Renal cortical epithelial cell (primary cell): ENCODE measurements around the gene TDRD6. TPM values are rescaled to one million over a fixed set of nuclear protein-coding genes. Genes with fewer than 3 reads are reported as not detected.
"Not testable (repeated sequence)": the region's sequence is repeated elsewhere in the genome, so short reads cannot be mapped to it uniquely, and the experiment has no call there.

Source experiments
- DNase-seq: peaks from one replicate; pipeline ENCODE4 v3.0.0-alpha.2; 2011; ENCODE audit warnings: low read depth
- total RNA-seq: library from RNA; depleted of rRNA; stranded (reverse); fragments of >200 nt; gene quantifications from 2 replicates; pipeline ENCODE4 v1.2.3, GENCODE V29; 2014

The TDRD6 gene
- under 0.01 and 0.35 TPM in 2 replicates for total RNA-seq

DNA sequence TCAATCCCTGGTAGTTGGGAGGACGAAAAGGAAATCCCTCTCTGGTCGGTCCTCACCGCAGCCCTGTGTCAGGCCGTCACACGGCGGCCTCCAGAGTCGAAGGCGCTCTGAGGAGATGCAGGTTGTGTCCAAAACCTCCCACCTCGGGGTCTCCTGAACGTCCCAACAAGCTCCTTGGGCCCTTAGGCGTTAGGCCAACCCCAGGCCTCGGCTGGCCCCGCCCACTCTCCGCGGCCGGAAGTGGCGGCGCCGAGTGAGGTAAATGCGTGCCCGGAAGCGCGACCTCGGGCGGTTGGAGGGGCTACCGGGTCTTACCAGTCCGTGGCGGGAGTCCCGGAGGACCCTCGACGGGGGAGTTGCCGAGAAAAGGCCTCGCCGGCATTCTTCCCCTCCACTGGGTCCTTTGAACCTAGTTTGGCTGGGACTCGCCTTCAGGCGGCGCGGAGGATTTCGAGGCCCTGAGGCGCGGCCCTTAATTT is at the start of gene TDRD6:
Gene TDRD6, plus strand, starts transcription at position 267 of the 479 bp plus-strand sequence. CDS start 244 bp downstream, outside the sequence.
- no peak for DNase-seq

DNA sequence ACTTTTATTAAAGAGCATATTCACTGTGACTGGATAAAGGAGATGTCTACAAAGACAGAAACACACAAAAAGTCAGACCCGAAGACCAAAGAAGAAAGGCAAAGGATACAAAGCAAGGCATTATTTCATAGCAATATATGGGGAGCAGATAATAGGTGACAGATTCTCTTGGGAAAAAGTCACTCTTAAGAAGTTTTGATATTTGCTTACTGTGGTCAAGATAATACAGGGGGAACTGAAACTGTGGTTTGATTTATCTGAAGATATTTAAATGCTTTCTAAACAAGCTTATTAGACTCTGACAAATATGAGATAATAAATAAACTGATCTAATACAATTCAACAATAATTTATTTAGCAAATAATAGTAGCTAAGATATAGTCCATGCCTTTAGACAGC is 49.8 kb upstream of the TDRD6 start:
- DNase-seq, result no peak

DNA sequence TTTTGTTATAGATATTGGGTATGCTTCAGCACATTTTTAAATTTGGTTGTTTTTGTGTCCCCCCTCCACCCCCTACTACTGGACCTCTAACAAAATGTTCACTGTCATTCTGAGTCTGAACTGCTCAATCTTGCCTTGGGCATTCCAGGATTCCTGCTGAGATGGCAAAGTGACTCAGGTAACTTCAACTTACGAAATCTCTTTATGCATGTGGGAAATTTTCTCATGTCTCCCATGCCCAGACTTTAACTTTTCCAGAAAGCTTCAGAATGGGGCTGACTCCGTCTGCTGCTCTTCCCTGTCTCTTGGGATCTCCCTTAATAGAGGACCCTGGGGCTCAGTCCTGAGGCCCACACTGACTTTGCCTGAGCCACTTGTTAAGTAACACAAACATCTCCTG is 49.0 kb upstream of the TDRD6 start:
- DNase-seq, result peak; percentile 53

DNA sequence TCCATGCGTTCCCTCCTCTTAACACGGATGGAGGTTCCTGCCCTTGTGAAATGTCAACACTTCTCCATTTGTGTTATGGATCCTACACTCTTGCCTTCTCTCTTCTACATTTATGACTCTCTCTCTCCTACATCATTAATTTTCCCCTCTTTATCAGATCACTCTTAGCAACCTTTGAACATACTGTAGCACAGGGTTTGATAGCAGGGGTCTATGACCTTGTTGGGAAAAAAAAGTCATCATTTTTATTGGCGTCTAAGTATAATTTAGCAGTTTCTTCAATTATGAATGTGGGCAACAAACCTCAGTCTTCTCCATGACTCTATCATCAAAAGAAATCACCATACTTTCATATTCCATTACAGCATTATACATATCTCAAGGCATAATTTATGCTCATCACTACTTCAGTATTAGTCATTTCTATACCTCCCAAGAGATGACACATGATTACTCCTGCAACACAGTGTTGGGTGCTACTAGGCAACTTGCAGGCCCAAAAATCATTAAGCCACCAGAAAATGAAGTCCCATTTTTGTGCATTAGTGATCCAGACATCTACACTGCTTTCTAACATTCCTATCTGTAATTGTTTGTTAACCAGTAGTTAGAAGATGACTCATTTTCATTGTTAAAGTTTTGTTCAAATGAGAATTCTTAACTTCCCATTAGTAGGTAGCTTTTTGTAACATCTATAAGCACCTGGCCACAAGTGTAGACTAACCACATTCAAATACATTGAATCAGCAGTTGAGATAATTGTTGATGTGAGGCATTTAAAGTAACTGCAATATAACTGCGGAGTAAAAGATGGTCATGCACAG is 44.5 kb upstream of the TDRD6 start:
- DNase-seq, result peak; percentile 83

DNA sequence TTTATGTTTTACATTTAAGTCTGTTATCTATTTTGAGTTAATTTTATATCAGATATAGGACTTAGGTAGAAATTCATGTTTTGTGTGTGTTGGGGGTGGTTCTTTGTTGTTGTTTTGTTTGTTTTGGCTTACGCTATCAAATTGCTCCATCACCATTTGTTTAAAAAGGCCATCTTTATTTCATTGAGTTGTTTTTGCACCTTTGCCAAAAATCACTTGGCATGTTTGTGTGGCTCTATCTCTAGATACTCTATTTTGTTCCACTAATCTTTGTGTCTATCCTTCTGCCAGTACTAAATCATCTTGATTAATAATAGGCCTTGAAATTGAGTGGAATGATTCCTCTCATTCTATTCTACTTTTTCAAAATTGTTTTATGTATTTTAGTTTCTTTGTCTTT is 42.4 kb upstream of the TDRD6 start:
- no peak for DNase-seq

GRCh38 chr6:46648108-46648507 is 39.6 kb upstream of the TDRD6 start:
- DNase-seq, result not testable (repeated sequence)

GRCh38 chr6:46648869-46649492 is 38.7 kb upstream of the TDRD6 start:
- peak; percentile 25 for DNase-seq

DNA sequence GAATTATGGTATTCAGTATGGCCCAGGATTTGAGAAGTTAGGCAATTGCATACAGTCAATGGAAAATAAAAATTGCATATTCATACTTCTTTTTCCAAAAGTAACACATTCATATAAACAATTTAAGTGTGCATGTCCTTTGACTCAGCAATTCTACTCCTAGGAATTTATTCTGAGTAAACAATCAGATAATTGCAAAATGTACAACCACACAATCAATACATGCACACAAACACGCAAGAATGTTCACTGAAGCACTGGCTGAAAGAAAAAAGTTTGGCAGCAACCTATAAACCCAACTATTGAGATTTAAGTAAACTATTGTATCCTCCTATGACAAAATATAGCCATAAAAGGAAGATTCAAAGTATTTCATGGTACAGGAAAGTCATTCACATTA is 36.7 kb upstream of the TDRD6 start:
- peak; percentile 23 for DNase-seq

- DNase-seq, result peak; percentile 8
Measured at GRCh38 chr6:46651816-46652215, 35.9 kb upstream of the TDRD6 start.

- no peak for DNase-seq
Measured at GRCh38 chr6:46652232-46652602, 35.5 kb upstream of the TDRD6 start.

DNA sequence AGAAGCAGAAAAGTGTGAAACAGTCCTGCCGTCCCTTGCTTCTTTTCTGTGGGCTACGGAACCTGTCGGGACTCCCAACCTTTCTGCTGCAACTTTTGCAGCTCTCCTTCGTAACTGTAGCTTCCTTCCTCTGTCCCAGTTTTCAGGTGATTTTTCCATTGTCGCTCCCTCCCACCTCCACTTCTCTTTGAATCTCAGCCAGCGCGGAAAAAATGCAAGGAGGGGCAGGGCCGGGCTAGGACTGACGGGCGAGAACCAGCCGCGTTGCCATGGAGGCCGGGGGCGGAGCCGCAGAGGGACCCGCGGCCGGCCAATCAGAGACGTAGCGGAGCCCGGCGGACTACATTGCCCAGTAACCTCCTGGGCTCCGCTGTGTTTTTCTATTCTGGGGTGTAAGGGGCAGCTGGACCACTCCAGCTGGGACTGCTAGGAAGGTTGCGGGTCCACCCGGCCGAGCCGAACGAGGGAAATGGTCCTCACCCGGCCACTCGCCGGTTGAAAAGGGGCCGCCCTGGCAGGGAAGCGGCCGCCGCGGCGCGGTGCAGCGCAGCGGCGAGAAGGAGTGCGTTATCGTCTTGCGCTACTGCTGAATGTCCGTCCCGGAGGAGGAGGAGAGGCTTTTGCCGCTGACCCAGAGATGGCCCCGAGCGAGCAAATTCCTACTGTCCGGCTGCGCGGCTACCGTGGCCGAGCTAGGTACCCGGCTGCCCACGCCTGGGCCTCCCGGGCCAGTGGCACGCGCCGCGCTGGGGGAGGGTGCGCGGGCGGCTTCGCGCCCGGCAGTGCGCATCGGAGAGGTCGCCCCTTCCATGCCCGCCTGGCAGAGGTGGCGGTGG is 34.9 kb upstream of the TDRD6 start, which contains the start of the genes CYP39A1 and SLC25A27:
Gene CYP39A1, minus strand, starts transcription at position 216 of the 836 bp plus-strand sequence. CDS start 236 bp downstream, outside the sequence.
Gene SLC25A27, plus strand, starts transcription at position 373 of the 836 bp plus-strand sequence. Its CDS starts 218 bp downstream, at position 591.
- DNase-seq, result peak; percentile 78

DNA sequence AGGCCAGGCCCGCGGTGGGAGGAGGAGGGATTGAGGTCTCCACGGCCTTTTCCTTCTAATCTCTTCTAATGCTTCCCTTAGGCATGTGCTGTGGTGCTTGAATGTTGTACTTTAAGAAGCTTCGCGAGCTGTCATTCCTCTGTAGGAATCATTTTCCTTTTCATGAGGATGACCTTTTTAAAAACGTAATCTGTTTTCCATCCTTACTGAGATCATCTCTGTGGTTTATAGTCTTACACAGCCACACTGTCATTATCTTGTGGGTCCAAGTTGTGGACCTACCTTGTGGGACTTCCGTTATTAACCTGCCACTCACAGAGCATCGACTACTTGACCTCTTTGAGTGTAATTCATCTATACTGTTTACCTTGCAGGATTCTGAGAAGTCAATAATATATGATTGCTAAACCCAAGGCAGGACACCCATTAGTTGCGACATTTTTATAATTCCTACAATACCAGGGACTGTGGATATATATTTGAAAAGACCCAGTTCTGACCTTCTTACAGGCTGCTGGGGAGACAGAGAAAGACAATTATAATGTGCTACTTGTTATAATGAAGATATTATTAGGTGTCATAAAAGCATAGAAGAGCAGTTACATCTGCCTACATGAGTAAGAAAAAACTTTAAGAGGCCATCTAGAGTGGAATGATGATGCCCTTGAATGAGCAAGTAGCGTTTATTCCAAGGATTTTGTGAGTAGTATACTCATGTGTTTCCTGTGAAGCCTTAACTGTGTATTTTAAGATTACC is 34.1 kb upstream of the TDRD6 start:
- no peak for DNase-seq

GRCh38 chr6:46655803-46656202 is 31.9 kb upstream of the TDRD6 start:
- no peak for DNase-seq

- no peak for DNase-seq
Measured at GRCh38 chr6:46657642-46658041, 30.0 kb upstream of the TDRD6 start.

GRCh38 chr6:46661483-46661882 is 26.2 kb upstream of the TDRD6 start:
- no peak for DNase-seq

- no peak for DNase-seq
Measured at GRCh38 chr6:46667377-46667776, 20.3 kb upstream of the TDRD6 start.

- DNase-seq, result no peak
Measured at GRCh38 chr6:46674410-46674809, 13.3 kb upstream of the TDRD6 start.

DNA sequence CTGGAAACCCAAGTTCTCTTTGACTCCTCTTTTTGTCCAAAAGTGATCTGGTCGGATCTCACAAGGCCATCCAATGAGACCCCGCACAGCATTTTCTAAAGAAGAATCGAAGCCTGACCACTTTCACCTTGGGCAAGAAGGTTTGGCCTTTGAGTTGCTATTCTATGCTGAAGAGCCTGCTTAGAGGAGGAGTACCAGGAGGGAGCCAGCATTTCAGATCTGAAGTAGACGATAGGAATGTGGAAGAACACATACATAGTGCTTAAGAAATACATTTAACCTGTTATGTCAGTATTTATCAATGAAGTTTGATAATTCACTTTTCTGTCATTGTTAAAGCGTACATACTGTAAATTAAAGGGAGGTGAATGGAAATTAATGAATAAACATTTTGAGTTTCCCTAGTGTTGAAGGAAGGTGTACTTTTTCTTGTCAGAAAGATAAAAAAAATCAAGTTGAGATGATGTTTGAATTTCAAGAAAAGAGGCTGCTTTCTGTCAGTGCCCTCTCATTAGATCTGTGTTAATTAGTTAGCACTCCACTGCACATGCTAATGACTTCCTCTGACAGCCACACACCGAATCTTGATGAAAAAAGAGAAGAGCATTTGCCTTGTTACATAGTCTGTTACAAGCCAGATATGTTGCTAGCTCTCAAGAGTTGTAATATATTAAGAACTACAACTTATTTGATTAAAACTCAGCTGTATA is 10.9 kb upstream of the TDRD6 start:
- no peak for DNase-seq

GRCh38 chr6:46677314-46677654 is 10.4 kb upstream of the TDRD6 start:
- no peak for DNase-seq

DNA sequence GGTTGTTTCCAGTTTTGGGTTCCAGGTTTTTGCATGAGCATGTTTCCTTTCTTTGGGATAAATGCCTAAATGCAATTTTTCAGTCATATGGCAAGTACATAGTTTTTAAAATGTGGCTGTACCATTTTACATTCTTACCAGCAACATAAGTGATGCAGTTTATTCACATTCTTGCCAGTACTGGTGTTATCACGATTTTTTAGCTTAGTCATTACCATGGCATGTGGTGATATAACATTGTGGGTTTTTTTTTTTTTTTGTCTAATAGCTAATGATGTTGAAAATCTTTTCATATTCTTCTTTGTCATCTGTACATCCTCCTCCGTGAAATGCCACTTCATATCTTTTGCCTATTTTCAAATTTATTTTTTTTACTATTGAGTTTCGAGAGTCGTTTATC is 2.9 kb upstream of the TDRD6 start:
- peak; percentile 18 for DNase-seq
